Duodenal mucosa (tissue), 2 donors: Measurements from ENCODE around the gene TLK1.

ENCODE experiments used
- H3K27ac ChIP-seq: one replicate; pipeline ENCODE4 v1.7.0; 2013; ENCODE audit warnings: low read depth, low read length
- H3K27me3 ChIP-seq, 2 donors: one replicate each; pipeline ENCODE4 v1.7.0; 2013; ENCODE audit warnings: low read length in 2 of 2, control low read depth in 1 of 2; ENCODE audit not compliant: insufficient read depth in 2 of 2, control insufficient read depth in 1 of 2
- H3K36me3 ChIP-seq, 2 donors: one replicate each; pipeline ENCODE4 v1.7.0; 2013; ENCODE audit warnings: low read length in 2 of 2, control low read depth in 1 of 2; ENCODE audit not compliant: insufficient read depth in 2 of 2, control insufficient read depth in 1 of 2
- H3K4me1 ChIP-seq, 2 donors: one replicate each; pipeline ENCODE4 v1.7.0; 2013; ENCODE audit warnings: low read length in 2 of 2, control low read depth in 1 of 2; ENCODE audit not compliant: insufficient read depth in 2 of 2, control insufficient read depth in 1 of 2
- H3K4me3 ChIP-seq, 2 donors: one replicate each; pipeline ENCODE4 v1.7.0; 2013; ENCODE audit warnings: low read length in 2 of 2, low read depth in 1 of 2
- H3K9ac ChIP-seq, 2 donors: one replicate each; pipeline ENCODE4 v1.7.0; 2013; ENCODE audit warnings: low read length in 2 of 2, low read depth in 1 of 2
- H3K9me3 ChIP-seq, 2 donors: one replicate each; pipeline ENCODE4 v1.7.0; 2013; ENCODE audit warnings: low read length in 2 of 2, control low read depth in 1 of 2; ENCODE audit not compliant: control insufficient read depth in 1 of 2

Gene TLK1

GRCh38 chr2:171146071-171146470, 14.6 kb downstream of the TLK1 start:
- H3K36me3 ChIP-seq: no peaks in the 10 kb centered on the region
- no peak overlapping the region for H3K27ac ChIP-seq
- no peaks in the 10 kb centered on the region for H3K9me3 ChIP-seq
- H3K4me1 ChIP-seq: peaks cover 20 to 45% of the 10 kb centered on the region in 2 donors
- H3K27me3 ChIP-seq: no peaks in the 10 kb centered on the region
- no peak overlapping the region for H3K4me3 ChIP-seq
- H3K9ac ChIP-seq: no peak overlapping the region

GRCh38 chr2:171143670-171144062, 17.0 kb downstream of the TLK1 start:
- Histone ChIP-seq H3K9ac (no peak overlapping the region), H3K4me1 (peaks cover 6 to 30% of the 10 kb centered on the region in 2 donors), H3K9me3 (no peaks in the 10 kb centered on the region), H3K4me3 (no peak overlapping the region), H3K36me3 (no peaks in the 10 kb centered on the region), H3K27ac (no peak overlapping the region), H3K27me3 (no peaks in the 10 kb centered on the region)

- no peaks in the 10 kb centered on the region for H3K27me3 ChIP-seq
- H3K9ac ChIP-seq: no peak overlapping the region
- H3K4me3 ChIP-seq: no peak overlapping the region
- H3K4me1 ChIP-seq: peaks cover 6 to 28% of the 10 kb centered on the region in 2 donors
- H3K36me3 ChIP-seq: no peaks in the 10 kb centered on the region
- no peaks in the 10 kb centered on the region for H3K9me3 ChIP-seq
- no peak overlapping the region for H3K27ac ChIP-seq
These were observed 18.3 kb downstream of the TLK1 start for GRCh38 chr2:171142398-171142797.

GRCh38 chr2:171141320-171141719, 19.4 kb downstream of the TLK1 start:
- peaks cover 0 to 18% of the 10 kb centered on the region in 2 donors for H3K4me1 ChIP-seq
- H3K27ac ChIP-seq: no peak overlapping the region
- H3K36me3 ChIP-seq: no peaks in the 10 kb centered on the region
- no peaks in the 10 kb centered on the region for H3K27me3 ChIP-seq
- no peak overlapping the region for H3K9ac ChIP-seq
- H3K4me3 ChIP-seq: no peak overlapping the region
- no peaks in the 10 kb centered on the region for H3K9me3 ChIP-seq

- Histone ChIP-seq H3K27me3 (no peaks in the 10 kb centered on the region), H3K9ac (no peak overlapping the region), H3K9me3 (no peaks in the 10 kb centered on the region), H3K36me3 (no peaks in the 10 kb centered on the region), H3K4me3 (no peak overlapping the region), H3K27ac (no peak overlapping the region), H3K4me1 (peaks cover 0 to 18% of the 10 kb centered on the region in 2 donors)
These were observed 20.8 kb downstream of the TLK1 start for GRCh38 chr2:171139860-171140259.

GRCh38 chr2:171136024-171136423, 24.7 kb downstream of the TLK1 start:
- Histone ChIP-seq H3K4me3 (no peak overlapping the region), H3K27ac (no peak overlapping the region), H3K4me1 (no peaks in the 10 kb centered on the region), H3K36me3 (no peaks in the 10 kb centered on the region), H3K9me3 (no peaks in the 10 kb centered on the region), H3K27me3 (no peaks in the 10 kb centered on the region), H3K9ac (no peak overlapping the region)

GRCh38 chr2:171134624-171135230, 26.0 kb downstream of the TLK1 start:
- Histone ChIP-seq H3K9ac (no peak overlapping the region), H3K4me3 (no peak overlapping the region), H3K27me3 (no peaks in the 10 kb centered on the region), H3K27ac (no peak overlapping the region), H3K36me3 (no peaks in the 10 kb centered on the region), H3K9me3 (no peaks in the 10 kb centered on the region), H3K4me1 (no peaks in the 10 kb centered on the region)

GRCh38 chr2:171132086-171132485, 28.6 kb downstream of the TLK1 start:
- Histone ChIP-seq H3K4me1 (no peaks in the 10 kb centered on the region), H3K36me3 (no peaks in the 10 kb centered on the region), H3K4me3 (no peak overlapping the region), H3K27ac (no peak overlapping the region), H3K27me3 (no peaks in the 10 kb centered on the region), H3K9me3 (no peaks in the 10 kb centered on the region), H3K9ac (no peak overlapping the region)

GRCh38 chr2:171128461-171128860, 32.2 kb downstream of the TLK1 start:
- no peak overlapping the region for H3K27ac ChIP-seq
- H3K9me3 ChIP-seq: no peaks in the 10 kb centered on the region
- no peaks in the 10 kb centered on the region for H3K27me3 ChIP-seq
- no peaks in the 10 kb centered on the region for H3K36me3 ChIP-seq
- H3K4me3 ChIP-seq: no peak overlapping the region
- no peaks in the 10 kb centered on the region for H3K4me1 ChIP-seq
- no peak overlapping the region for H3K9ac ChIP-seq

GRCh38 chr2:171124541-171124940, 36.2 kb downstream of the TLK1 start:
- Histone ChIP-seq H3K9me3 (no peaks in the 10 kb centered on the region), H3K27me3 (no peaks in the 10 kb centered on the region), H3K27ac (no peak overlapping the region), H3K9ac (no peak overlapping the region), H3K36me3 (no peaks in the 10 kb centered on the region), H3K4me3 (no peak overlapping the region), H3K4me1 (no peaks in the 10 kb centered on the region)

GRCh38 chr2:171109571-171109970, 51.1 kb downstream of the TLK1 start:
- no peak overlapping the region for H3K4me3 ChIP-seq
- H3K36me3 ChIP-seq: no peaks in the 10 kb centered on the region
- no peak overlapping the region for H3K27ac ChIP-seq
- no peaks in the 10 kb centered on the region for H3K4me1 ChIP-seq
- H3K9me3 ChIP-seq: no peaks in the 10 kb centered on the region
- H3K9ac ChIP-seq: no peak overlapping the region
- H3K27me3 ChIP-seq: no peaks in the 10 kb centered on the region
